ENCODE measurements around the gene AOC1.
"Not testable (repeated sequence)": the region's sequence is repeated elsewhere in the genome, so short reads cannot be mapped to it uniquely, and the experiment has no call there.

The AOC1 gene

GRCh38 chr7:150908173-150908572 is 55.9 kb downstream of the AOC1 start:
- H3K9me3 ChIP-seq (ENCODE audit: control insufficient read depth, insufficient read depth, low read length) = no peaks in the 10 kb centered on the region; the same call in 1 of the 2 replicates
- H3K36me3 ChIP-seq (ENCODE audit: insufficient read depth, low read length) = no peaks in the 10 kb centered on the region
- no peak overlapping the region for H3K9ac ChIP-seq (ENCODE audit: low read depth, low read length)
- no peaks in the 10 kb centered on the region; the same call in 1 of the 2 replicates for H3K4me1 ChIP-seq (ENCODE audit: insufficient read depth, low read length)

- Histone ChIP-seq H3K9ac (ENCODE audit: low read depth, low read length) (no peak overlapping the region), H3K36me3 (ENCODE audit: insufficient read depth, low read length) (no peaks in the 10 kb centered on the region), H3K4me1 (ENCODE audit: insufficient read depth, low read length) (no peaks in the 10 kb centered on the region; the same call in 1 of the 2 replicates), H3K9me3 (ENCODE audit: control insufficient read depth, insufficient read depth, low read length) (no peaks in the 10 kb centered on the region)
Measured at GRCh38 chr7:150909200-150909995, 57.1 kb downstream of the AOC1 start.

GRCh38 chr7:150910305-150910995 is 58.1 kb downstream of the AOC1 start:
- H3K36me3 ChIP-seq (ENCODE audit: insufficient read depth, low read length); H3K4me1 ChIP-seq (ENCODE audit: insufficient read depth, low read length); H3K9ac ChIP-seq (ENCODE audit: low read depth, low read length); H3K9me3 ChIP-seq (ENCODE audit: control insufficient read depth, insufficient read depth, low read length): not testable (repeated sequence)

- Histone ChIP-seq H3K4me1 (ENCODE audit: insufficient read depth, low read length) (no peaks in the 10 kb centered on the region; the same call in 1 of the 2 replicates), H3K9ac (ENCODE audit: low read depth, low read length) (no peak overlapping the region), H3K9me3 (ENCODE audit: control insufficient read depth, insufficient read depth, low read length) (no peaks in the 10 kb centered on the region), H3K36me3 (ENCODE audit: insufficient read depth, low read length) (no peaks in the 10 kb centered on the region)
Measured at GRCh38 chr7:150910996-150911422, 58.7 kb downstream of the AOC1 start.
